Cerebellar cortex (tissue), 1 donor: Measurements from ENCODE around the gene OLFML2B.
A peak's percentile ranks its signal among the peaks of the same experiment; 100 is the strongest.

Experiments
- DNase-seq: peaks from one replicate; pipeline ENCODE4 v3.0.0-alpha.2; 2015; ENCODE audit warnings: low spot score

OLFML2B gene

GRCh38 chr1:161978011-161978790, 45.5 kb downstream of the OLFML2B start:
- no peak for DNase-seq

GRCh38 chr1:161973924-161974845, 49.5 kb downstream of the OLFML2B start:
- DNase-seq, result no peak

- DNase-seq, result no peak
Measured at GRCh38 chr1:161972828-161973227, 50.8 kb downstream of the OLFML2B start.

- DNase-seq, result no peak
Measured at GRCh38 chr1:161970633-161971032, 53.0 kb downstream of the OLFML2B start.

GRCh38 chr1:161970036-161970435, 53.6 kb downstream of the OLFML2B start:
- DNase-seq, result no peak

GRCh38 chr1:161966067-161966466, 57.6 kb downstream of the OLFML2B start:
- no peak for DNase-seq

GRCh38 chr1:161962091-161962887, 61.4 kb downstream of the OLFML2B start:
- no peak for DNase-seq

GRCh38 chr1:161958425-161958824, 65.2 kb downstream of the OLFML2B start:
- peak; percentile 35 for DNase-seq

- no peak for DNase-seq
Measured at GRCh38 chr1:161956930-161957329, 66.7 kb downstream of the OLFML2B start.

GRCh38 chr1:161956097-161956496, 67.6 kb downstream of the OLFML2B start:
- DNase-seq, result no peak

- DNase-seq, result no peak
Measured at GRCh38 chr1:161955606-161956005, 68.1 kb downstream of the OLFML2B start.

GRCh38 chr1:161954466-161954865, 69.2 kb downstream of the OLFML2B start:
- no peak for DNase-seq

- DNase-seq, result no peak
Measured at GRCh38 chr1:161954050-161954449, 69.6 kb downstream of the OLFML2B start.

- DNase-seq, result no peak
Measured at GRCh38 chr1:161953256-161953920, 70.3 kb downstream of the OLFML2B start.

- no peak for DNase-seq
Measured at GRCh38 chr1:161952607-161953172, 71.0 kb downstream of the OLFML2B start.

GRCh38 chr1:161951646-161952045, 72.0 kb downstream of the OLFML2B start:
- no peak for DNase-seq

- no peak for DNase-seq
Measured at GRCh38 chr1:161950377-161950776, 73.3 kb downstream of the OLFML2B start.

GRCh38 chr1:161949548-161949947, 74.1 kb downstream of the OLFML2B start:
- DNase-seq, result no peak

- DNase-seq, result no peak
Measured at GRCh38 chr1:161948435-161948834, 75.2 kb downstream of the OLFML2B start.

- DNase-seq, result no peak
Measured at GRCh38 chr1:161946071-161946987, 77.3 kb downstream of the OLFML2B start.
